GM21529 (cell line): ENCODE results near the gene SKP2.
"Not testable (repeated sequence)": the region's sequence is repeated elsewhere in the genome, so short reads cannot be mapped to it uniquely, and the experiment has no call there.

Source experiments
- ATAC-seq: cut with Tn5 transposase; IDR thresholded peaks from one replicate; pipeline ENCODE4 v1.9.1; 2021; ENCODE audit not compliant: unreplicated experiment

Gene SKP2

GRCh38 chr5:36198281-36198680, 46.4 kb downstream of the SKP2 start:
- ATAC-seq: no peak

- not testable (repeated sequence) for ATAC-seq
Observed at GRCh38 chr5:36198783-36199182, 46.9 kb downstream of the SKP2 start.

DNA sequence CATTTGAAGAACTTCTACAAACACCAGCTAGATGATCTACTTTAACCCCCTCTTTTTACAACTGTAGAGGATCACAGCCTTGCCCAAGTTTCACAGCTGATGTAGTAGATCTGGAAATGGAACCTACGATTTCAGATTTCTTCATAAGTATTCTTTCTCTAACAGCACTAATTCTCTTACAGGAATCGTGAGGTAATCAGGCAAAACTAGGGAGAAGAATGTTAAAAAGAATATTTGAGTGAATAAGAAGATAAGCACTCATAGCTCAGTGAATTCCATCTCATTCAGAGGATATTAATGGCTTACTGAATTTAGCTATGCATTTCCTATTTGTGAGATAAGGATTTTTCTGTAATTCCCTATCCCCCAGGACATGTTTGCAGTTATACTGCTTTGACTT, 47.7 kb downstream of the SKP2 start:
- no peak for ATAC-seq

DNA sequence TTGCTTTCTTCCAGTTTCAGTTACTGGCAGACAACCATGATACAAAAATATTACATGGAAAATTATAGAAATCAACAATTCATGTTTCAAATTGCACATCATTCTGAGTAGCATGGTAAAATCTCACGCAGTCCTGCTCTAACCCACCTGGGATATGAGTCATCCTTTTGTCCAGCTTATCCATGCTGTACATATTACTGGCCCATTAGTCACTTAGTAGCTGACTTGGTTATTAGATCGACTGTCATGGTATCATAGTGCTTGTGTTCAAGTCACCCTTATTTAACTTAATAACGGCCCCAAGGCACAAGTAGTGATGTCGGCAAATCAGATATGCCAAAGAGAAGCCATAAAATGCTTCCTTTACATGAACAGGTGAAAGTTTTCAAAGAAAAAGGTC, 48.6 kb downstream of the SKP2 start:
- ATAC-seq: no peak

GRCh38 chr5:36202521-36202961, 50.6 kb downstream of the SKP2 start:
- ATAC-seq: no peak

DNA sequence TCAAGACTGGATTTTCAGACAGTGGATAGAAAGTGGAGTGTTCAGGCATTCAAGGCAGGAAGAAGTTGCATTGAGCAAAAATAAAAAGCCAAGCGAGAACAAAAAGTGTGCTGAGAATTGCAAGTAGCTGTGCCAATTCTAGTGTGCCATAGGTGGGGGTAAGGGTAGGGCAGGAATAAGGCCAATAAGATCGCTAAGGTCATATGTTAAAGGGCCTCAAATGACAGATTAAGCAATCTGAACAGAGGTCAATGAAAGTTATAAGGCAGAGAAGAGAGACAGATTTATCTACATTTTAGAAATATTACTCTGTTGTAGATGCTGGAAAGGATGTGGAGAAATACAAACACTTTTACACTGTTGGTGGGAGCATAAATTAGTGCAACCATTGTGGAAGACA, 53.4 kb downstream of the SKP2 start:
- no peak for ATAC-seq

DNA sequence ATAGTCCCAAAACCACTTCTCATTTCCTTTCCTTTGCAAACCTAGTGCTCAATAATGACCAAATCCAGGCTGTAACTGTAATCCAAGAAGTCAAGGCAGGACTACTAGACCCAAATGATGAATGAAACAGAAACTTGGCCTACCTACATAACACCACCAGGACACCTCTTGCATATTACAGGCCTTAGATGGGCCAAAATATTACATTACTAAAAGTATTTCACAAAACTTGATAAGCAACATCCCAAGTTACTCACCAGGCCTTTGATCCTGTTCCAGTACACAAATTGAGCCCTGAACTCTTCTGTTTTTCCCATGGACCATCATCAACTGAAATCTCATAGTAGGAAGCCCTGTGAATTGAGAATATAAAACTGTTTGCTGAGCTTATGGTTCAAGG, 55.0 kb downstream of the SKP2 start:
- ATAC-seq: no peak

GRCh38 chr5:36208786-36209185, 56.9 kb downstream of the SKP2 start:
- ATAC-seq: no peak

- ATAC-seq: no peak
Observed at GRCh38 chr5:36209664-36210063, 57.8 kb downstream of the SKP2 start.

- no peak for ATAC-seq
Observed at GRCh38 chr5:36214436-36214835, 62.5 kb downstream of the SKP2 start.

DNA sequence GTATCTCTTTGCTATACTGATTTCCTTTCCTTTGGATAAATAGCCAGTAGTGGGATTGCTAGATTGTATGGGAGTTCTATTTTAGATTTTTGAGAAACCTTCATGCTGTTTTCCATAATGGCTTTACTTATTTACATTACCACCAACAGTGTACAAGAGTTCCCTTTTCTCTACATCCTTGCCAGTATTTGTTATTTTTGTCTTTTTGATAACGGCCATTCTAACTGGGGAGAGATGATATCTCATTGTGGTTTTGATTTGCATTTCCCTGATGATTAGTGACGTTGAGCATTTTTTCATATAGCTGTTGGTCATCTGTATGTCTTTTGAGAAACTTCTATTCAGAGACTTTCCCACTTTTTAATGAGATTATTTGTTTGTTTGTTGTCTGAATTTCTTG, 64.0 kb downstream of the SKP2 start:
- no peak for ATAC-seq

DNA sequence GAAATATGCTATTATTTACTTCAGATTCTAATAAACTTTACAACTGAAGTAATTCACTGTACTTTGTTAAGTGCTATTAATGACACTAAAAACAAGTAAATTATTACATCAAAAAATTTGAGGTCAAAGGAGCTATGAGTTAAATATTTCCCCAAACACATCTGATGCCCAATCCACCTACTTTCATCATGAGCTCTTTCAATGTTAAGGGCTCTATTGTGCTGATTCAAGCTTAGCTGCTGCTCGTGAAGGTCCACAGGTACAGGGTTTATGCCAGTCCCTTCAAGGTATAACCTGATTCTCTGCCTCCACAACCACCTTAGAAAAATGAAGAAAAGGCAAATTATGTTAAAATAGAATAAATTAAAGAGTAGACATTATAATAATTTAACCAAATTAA, 65.7 kb downstream of the SKP2 start:
- ATAC-seq: no peak

DNA sequence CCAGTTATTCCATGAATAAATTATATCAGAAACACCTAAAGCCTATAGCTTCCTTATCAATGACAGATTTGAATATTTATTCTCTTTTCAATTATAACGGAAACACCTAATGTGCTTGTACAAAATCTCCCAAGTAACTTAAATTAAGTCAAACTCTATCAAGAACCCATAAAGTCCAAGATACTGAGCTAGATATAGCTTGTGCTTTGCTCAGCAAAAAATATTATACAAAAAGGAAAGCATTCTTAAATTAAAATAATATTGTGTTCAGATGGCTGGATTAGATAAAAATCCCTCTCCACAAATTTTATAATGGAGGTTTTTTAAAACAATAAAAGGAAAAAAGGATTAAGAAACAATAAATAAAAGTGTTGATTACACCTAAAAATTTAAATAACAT, 66.1 kb downstream of the SKP2 start:
- ATAC-seq: no peak

DNA sequence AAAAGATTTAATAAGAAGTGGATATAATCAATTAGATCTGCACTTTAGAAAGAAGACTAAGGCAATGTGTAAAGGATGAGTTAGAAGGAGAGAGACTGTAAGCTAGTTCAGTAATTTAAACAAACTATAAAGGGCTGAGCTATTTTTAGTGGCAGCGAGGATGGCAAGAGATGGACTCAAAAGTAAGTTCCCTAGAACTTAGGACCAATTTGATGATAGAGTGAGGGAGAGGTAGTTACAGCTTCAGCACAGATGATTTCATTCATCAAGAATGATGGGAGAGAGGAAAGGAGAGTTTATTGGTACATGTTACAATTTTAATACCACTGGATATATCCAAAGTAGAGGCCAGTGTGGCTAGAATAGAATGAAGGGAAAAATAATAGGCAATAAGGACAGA, 70.7 kb downstream of the SKP2 start:
- ATAC-seq: no peak

- no peak for ATAC-seq
Observed at GRCh38 chr5:36227046-36227445, 75.1 kb downstream of the SKP2 start.

- no peak for ATAC-seq
Observed at GRCh38 chr5:36228505-36228904, 76.6 kb downstream of the SKP2 start.

DNA sequence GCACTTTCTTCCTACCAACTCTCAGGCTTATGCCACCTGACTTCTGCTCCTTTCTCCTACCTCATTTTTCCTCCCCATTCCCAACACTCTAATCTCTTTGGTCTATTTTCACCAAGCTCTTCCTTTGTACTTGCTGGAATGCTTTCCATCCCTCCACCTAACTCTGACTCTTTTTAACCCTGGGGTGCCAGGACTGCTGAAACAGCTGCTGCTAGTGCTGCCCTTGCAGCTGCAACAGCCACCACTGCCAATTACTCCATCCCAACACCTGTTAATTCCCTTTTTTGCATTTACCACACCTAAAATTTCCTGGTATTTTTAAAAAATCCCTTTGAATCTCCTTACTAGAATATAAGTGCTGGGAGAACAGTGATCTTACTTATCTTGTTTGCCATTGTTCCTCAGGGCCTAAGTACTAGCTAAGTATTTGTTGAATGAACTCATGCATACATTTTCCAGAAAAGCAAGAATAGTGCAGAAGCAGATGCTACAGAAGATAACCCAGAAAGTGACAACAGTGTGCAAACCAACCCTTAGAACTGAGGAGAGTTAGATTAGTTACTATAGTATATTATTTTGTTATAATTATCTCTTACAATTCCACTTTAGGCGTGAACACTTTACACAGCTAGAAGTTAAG, 78.4 kb downstream of the SKP2 start:
- ATAC-seq: no peak

GRCh38 chr5:36232533-36232932, 80.6 kb downstream of the SKP2 start:
- ATAC-seq: no peak
